Measurements from ENCODE around the gene B2M. TPM values are rescaled to one million over a fixed set of nuclear protein-coding genes. Genes with fewer than 3 reads are reported as not detected.

Gene B2M
- polyA plus RNA-seq, 1 experiment: 5,536 TPM

- CTCF ChIA-PET: interaction anchor here (0.7 to 8.6 kb wide), 2 partner anchors 70 to 77 kb away, joined by 3 to 180 read pairs; partner anchors contain the start of gene TRIM69
- POLR2A ChIA-PET: no interaction called here
These were observed 44.9 kb upstream of the B2M start for GRCh38 chr15:44666210-44667038.

GRCh38 chr15:44667039-44667360 lies 44.3 kb upstream of the B2M start:
- ChIA-PET POLR2A (no interaction called here), CTCF (interaction anchor here (0.7 to 8.6 kb wide), 2 partner anchors 69 to 78 kb away, joined by 3 to 180 read pairs; partner anchors contain the start of gene TRIM69)
- no peak overlapping the region for H3K27ac ChIP-seq (ENCODE audit: low read depth, low read length)
- H3K4me3 ChIP-seq (ENCODE audit: low read depth, low read length): no peak overlapping the region
- peaks cover 3% of the 10 kb centered on the region; the same call in 1 of the 2 replicates for H3K9me3 ChIP-seq (ENCODE audit: control insufficient read depth, insufficient read depth, low read length)
- peaks cover 8% of the 10 kb centered on the region for H3K27me3 ChIP-seq (ENCODE audit: control insufficient read depth, insufficient read depth, low read length)
- TF ChIP-seq CTCF (IDR thresholded peaks at IDR 0.05; ENCODE audit: low read depth, low read length): no peak
- no peak for DNase-seq (ENCODE audit: low read depth, low spot score)

More at GRCh38 chr15:44666210-44667038, 44.9 kb upstream of the B2M start:
- Histone ChIP-seq H3K27ac (ENCODE audit: low read depth, low read length) (no peak overlapping the region), H3K9me3 (ENCODE audit: control insufficient read depth, insufficient read depth, low read length) (peaks cover 3% of the 10 kb centered on the region; the same call in 1 of the 2 replicates), H3K27me3 (ENCODE audit: control insufficient read depth, insufficient read depth, low read length) (peaks cover 8% of the 10 kb centered on the region), H3K4me3 (ENCODE audit: low read depth, low read length) (no peak overlapping the region)
- DNase-seq (ENCODE audit: low read depth, low spot score): no peak
- no peak for TF ChIP-seq CTCF (IDR thresholded peaks at IDR 0.05; ENCODE audit: low read depth, low read length)

- H3K4me3 ChIP-seq (ENCODE audit: low read depth, low read length): no peak overlapping the region
- ChIA-PET CTCF (interaction anchor here (8.6 kb wide), 1 partner anchor 67 kb away, joined by 180 read pairs; the partner anchor contains the start of gene TRIM69), POLR2A (no interaction called here)
- no peak for DNase-seq (ENCODE audit: low read depth, low spot score)
- H3K27me3 ChIP-seq (ENCODE audit: control insufficient read depth, insufficient read depth, low read length): peaks cover 13% of the 10 kb centered on the region
- H3K9me3 ChIP-seq (ENCODE audit: control insufficient read depth, insufficient read depth, low read length): no peaks in the 10 kb centered on the region
- no peak overlapping the region for H3K27ac ChIP-seq (ENCODE audit: low read depth, low read length)
- no peak for TF ChIP-seq CTCF (IDR thresholded peaks at IDR 0.05; ENCODE audit: low read depth, low read length)
These were observed 42.4 kb upstream of the B2M start for GRCh38 chr15:44668921-44669320.

- ChIA-PET CTCF (interaction anchor here (8.6 kb wide), 1 partner anchor 66 kb away, joined by 180 read pairs; the partner anchor contains the start of gene TRIM69), POLR2A (no interaction called here)
- H3K27ac ChIP-seq (ENCODE audit: low read depth, low read length): no peak overlapping the region
- H3K4me3 ChIP-seq (ENCODE audit: low read depth, low read length): no peak overlapping the region
- no peak for TF ChIP-seq CTCF (IDR thresholded peaks at IDR 0.05; ENCODE audit: low read depth, low read length)
- H3K9me3 ChIP-seq (ENCODE audit: control insufficient read depth, insufficient read depth, low read length): no peaks in the 10 kb centered on the region
- DNase-seq (ENCODE audit: low read depth, low spot score): no peak
- peaks cover 14% of the 10 kb centered on the region for H3K27me3 ChIP-seq (ENCODE audit: control insufficient read depth, insufficient read depth, low read length)
These were observed 41.0 kb upstream of the B2M start for GRCh38 chr15:44670087-44670950.

Measured in AG04450 (cell line).